ENCODE data around the gene MPHOSPH8.
"Not testable (repeated sequence)": the region's sequence is repeated elsewhere in the genome, so short reads cannot be mapped to it uniquely, and the experiment has no call there.

Gene MPHOSPH8

GRCh38 chr13:19704256-19704655 is 70.8 kb downstream of the MPHOSPH8 start:
- H3K9ac ChIP-seq (ENCODE audit: low read length); H3K36me3 ChIP-seq (ENCODE audit: control insufficient read depth, insufficient read depth, low read length); H3K4me3 ChIP-seq (ENCODE audit: low read length); H3K4me1 ChIP-seq (ENCODE audit: control insufficient read depth, insufficient read depth, low read length); H3K27me3 ChIP-seq (ENCODE audit: control insufficient read depth, insufficient read depth, low read length); H3K27ac ChIP-seq (ENCODE audit: low read depth, low read length): not testable (repeated sequence)

DNA sequence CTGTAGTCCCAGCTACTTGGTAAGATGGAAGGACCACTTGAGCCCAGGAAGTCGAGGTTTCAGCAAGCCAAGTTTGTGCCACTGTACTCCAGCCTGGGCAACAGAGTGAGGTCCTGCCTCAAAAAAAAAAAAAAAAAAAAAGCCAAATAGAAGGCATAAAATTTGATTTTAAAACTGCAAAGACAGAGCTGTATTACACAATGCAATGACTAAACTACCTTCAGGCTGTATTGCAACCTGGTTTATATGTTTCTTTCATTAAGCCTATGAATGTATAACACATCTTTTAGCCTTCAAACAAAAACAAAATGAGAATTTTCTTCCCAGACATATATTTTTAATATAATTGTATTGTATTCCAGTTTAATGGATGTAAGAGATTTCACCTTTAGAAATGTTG is 75.6 kb downstream of the MPHOSPH8 start:
- H3K27me3 ChIP-seq (ENCODE audit: control insufficient read depth, insufficient read depth, low read length); H3K9ac ChIP-seq (ENCODE audit: low read length); H3K4me1 ChIP-seq (ENCODE audit: control insufficient read depth, insufficient read depth, low read length): not testable (repeated sequence)

DNA sequence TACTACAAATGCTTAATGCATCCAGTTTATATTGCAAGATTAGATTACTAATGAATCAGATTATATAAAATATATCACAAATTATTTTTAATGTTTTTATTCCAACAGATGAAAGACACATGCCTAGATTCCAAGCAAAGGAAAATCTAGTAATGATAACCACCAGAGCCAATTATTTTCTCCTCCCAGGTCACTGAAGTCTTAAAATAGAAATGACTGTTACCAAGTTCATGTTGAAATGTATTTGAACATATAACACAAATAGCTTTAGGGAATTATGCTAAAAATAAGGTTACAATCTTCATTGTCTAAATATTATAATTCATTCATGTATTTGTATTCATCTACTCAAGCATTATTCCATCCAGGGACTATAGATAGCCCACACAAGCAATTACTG is 76.3 kb downstream of the MPHOSPH8 start:
- H3K4me1 ChIP-seq (ENCODE audit: control insufficient read depth, insufficient read depth, low read length); H3K27ac ChIP-seq (ENCODE audit: low read depth, low read length); H3K36me3 ChIP-seq (ENCODE audit: control insufficient read depth, insufficient read depth, low read length); H3K9ac ChIP-seq (ENCODE audit: low read length); H3K4me3 ChIP-seq (ENCODE audit: low read length); H3K27me3 ChIP-seq (ENCODE audit: control insufficient read depth, insufficient read depth, low read length): not testable (repeated sequence)

More for the DNA sequence above, 75.6 kb downstream of the MPHOSPH8 start:
- not testable (repeated sequence) for H3K27ac ChIP-seq (ENCODE audit: low read depth, low read length); H3K4me3 ChIP-seq (ENCODE audit: low read length); H3K36me3 ChIP-seq (ENCODE audit: control insufficient read depth, insufficient read depth, low read length)

GRCh38 chr13:19713186-19713965 is 79.9 kb downstream of the MPHOSPH8 start:
- Histone ChIP-seq H3K4me3 (ENCODE audit: low read length) (no peak overlapping the region), H3K36me3 (ENCODE audit: control insufficient read depth, insufficient read depth, low read length) (no peaks in the 10 kb centered on the region), H3K9ac (ENCODE audit: low read length) (no peak overlapping the region), H3K27me3 (ENCODE audit: control insufficient read depth, insufficient read depth, low read length) (no peaks in the 10 kb centered on the region), H3K4me1 (ENCODE audit: control insufficient read depth, insufficient read depth, low read length) (no peaks in the 10 kb centered on the region), H3K27ac (ENCODE audit: low read depth, low read length) (no peak overlapping the region)

DNA sequence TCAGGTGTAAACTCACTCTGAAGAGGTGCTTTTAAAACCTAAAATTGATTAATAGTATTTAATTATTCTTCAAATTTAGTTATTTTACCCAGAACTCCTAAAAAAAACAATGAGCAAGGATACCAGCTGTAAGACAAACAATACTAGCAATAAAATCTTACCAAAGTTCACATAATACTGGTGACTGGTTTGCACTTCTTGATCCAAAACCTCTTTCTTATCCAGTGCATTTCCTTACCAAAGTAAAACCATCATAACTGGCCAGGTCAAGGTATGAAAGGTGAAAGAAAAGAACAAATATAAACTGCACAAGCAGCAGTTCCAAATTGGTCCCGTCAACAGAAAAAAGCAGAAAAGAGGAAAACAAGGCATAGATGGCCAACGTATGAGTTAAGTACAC is 86.6 kb downstream of the MPHOSPH8 start:
- Histone ChIP-seq H3K27ac (ENCODE audit: low read depth, low read length) (no peak overlapping the region), H3K36me3 (ENCODE audit: control insufficient read depth, insufficient read depth, low read length) (no peaks in the 10 kb centered on the region), H3K9ac (ENCODE audit: low read length) (no peak overlapping the region), H3K27me3 (ENCODE audit: control insufficient read depth, insufficient read depth, low read length) (no peaks in the 10 kb centered on the region), H3K4me1 (ENCODE audit: control insufficient read depth, insufficient read depth, low read length) (no peaks in the 10 kb centered on the region), H3K4me3 (ENCODE audit: low read length) (no peak overlapping the region)
